Fibroblast of skin of left quadriceps (primary cell): ENCODE results near the gene PPP6R2.
"Not testable (repeated sequence)": the region's sequence is repeated elsewhere in the genome, so short reads cannot be mapped to it uniquely, and the experiment has no call there.

Experiments used
- DNase-seq, 2 experiments: peaks; one replicate each; pipeline ENCODE4 v3.0.0-alpha.2; 2013; ENCODE audit warnings: low read depth in 2 of 2

Gene PPP6R2

GRCh38 chr22:50318356-50318697 is 24.8 kb upstream of the PPP6R2 start:
- no peak for DNase-seq

- DNase-seq, result no peak
These were observed 24.3 kb upstream of the PPP6R2 start for GRCh38 chr22:50318698-50319411.

- DNase-seq, result no peak
These were observed 23.6 kb upstream of the PPP6R2 start for GRCh38 chr22:50319503-50319951.

GRCh38 chr22:50320116-50320515 is 23.0 kb upstream of the PPP6R2 start:
- DNase-seq, result no peak

- DNase-seq, result no peak
These were observed 22.3 kb upstream of the PPP6R2 start for GRCh38 chr22:50320671-50321325.

GRCh38 chr22:50322382-50323104 is 20.6 kb upstream of the PPP6R2 start:
- DNase-seq, result not testable (repeated sequence)

GRCh38 chr22:50323900-50324299 is 19.2 kb upstream of the PPP6R2 start:
- no peak for DNase-seq

GRCh38 chr22:50325444-50326224 is 17.5 kb upstream of the PPP6R2 start:
- no peak for DNase-seq

GRCh38 chr22:50326225-50326955 is 16.7 kb upstream of the PPP6R2 start:
- DNase-seq, result no peak

- DNase-seq, result peak; percentile 42 to 54
These were observed 16.0 kb upstream of the PPP6R2 start, which contains the start of gene DENND6B for GRCh38 chr22:50326956-50327710. TSS of gene DENND6B (minus strand) at chr22:50327012. CDS start at chr22:50326988, 24 bp downstream.

- DNase-seq, result no peak
These were observed 15.5 kb upstream of the PPP6R2 start for GRCh38 chr22:50327711-50328019.

GRCh38 chr22:50329236-50329635 is 13.9 kb upstream of the PPP6R2 start:
- no peak for DNase-seq

- DNase-seq, result not testable (repeated sequence)
These were observed 8.7 kb upstream of the PPP6R2 start for GRCh38 chr22:50334433-50334832.

GRCh38 chr22:50337262-50338041 is 5.7 kb upstream of the PPP6R2 start:
- no peak for DNase-seq

- no peak for DNase-seq
These were observed 5.0 kb upstream of the PPP6R2 start for GRCh38 chr22:50338042-50338573.

GRCh38 chr22:50338860-50339462 is 4.2 kb upstream of the PPP6R2 start:
- DNase-seq, result no peak

- DNase-seq, result no peak
These were observed 2.9 kb upstream of the PPP6R2 start for GRCh38 chr22:50339945-50340879.
